BLaER1 treated with 17β-estradiol and CSF1 and Interleukin-3, amounts not matched to agents 10 nM and 100 nM (cell line): ENCODE results near the gene GYG2.
"Not testable (repeated sequence)": the region's sequence is repeated elsewhere in the genome, so short reads cannot be mapped to it uniquely, and the experiment has no call there.

Experiments used
- H3K27ac ChIP-seq, 11 experiments: shearing (Covaris generic); formaldehyde crosslinking; 2 replicates each; pipeline ENCODE4 v1.8.1; 2022
- H3K27me3 ChIP-seq, 11 experiments: shearing (Covaris generic); formaldehyde crosslinking; 2 replicates each; pipeline ENCODE4 v1.8.1; 2022
- H3K36me3 ChIP-seq, 11 experiments: shearing (Covaris generic); formaldehyde crosslinking; 2 replicates each; pipeline ENCODE4 v1.8.1; 2022
- H3K4me1 ChIP-seq, 10 experiments: shearing (Covaris generic); formaldehyde crosslinking; 2 replicates each; pipeline ENCODE4 v1.8.1; 2022
- H3K4me2 ChIP-seq, 11 experiments: shearing (Covaris generic); formaldehyde crosslinking; 2 replicates each; pipeline ENCODE4 v1.8.1; 2022
- H3K4me3 ChIP-seq, 10 experiments: shearing (Covaris generic); formaldehyde crosslinking; 2 replicates each; pipeline ENCODE4 v1.8.1; 2022
- H3K9ac ChIP-seq, 11 experiments: shearing (Covaris generic); formaldehyde crosslinking; 2 replicates each; pipeline ENCODE4 v1.8.1; 2022
- H3K9me3 ChIP-seq, 11 experiments: shearing (Covaris generic); formaldehyde crosslinking; replicated peaks in 1 of 11; 2 replicates each; pipeline ENCODE4 v1.8.1; 2022
- H4K20me1 ChIP-seq, 11 experiments: shearing (Covaris generic); formaldehyde crosslinking; 2 replicates each; pipeline ENCODE4 v1.8.1; 2022
- Cebpa-rat ChIP-seq, 11 experiments: shearing (Covaris generic); IDR thresholded peaks; 2 replicates each; pipeline ENCODE4 v1.8.1; 2022

Gene GYG2

DNA sequence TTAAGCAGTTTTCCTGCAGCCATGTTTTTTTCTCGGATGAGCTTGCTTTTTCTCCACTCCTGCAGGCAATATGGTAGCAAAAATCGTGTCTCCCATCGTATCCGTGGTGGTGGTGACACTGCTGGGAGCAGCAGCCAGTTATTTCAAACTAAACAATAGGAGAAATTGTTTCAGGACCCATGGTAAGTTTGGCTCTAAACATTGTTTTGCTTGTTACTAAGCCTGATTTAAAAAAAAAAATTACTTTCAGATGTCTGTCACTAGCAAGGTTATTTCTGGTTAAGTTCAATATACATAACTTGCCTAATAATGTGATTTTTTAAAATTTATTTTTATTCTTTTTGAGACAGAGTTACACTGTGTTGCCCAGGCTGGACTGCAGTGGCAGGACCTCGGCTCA is 17.5 kb upstream of the GYG2 start:
- no peak overlapping the region for H3K9ac ChIP-seq
- H3K27ac ChIP-seq = no peak overlapping the region
- no peaks in the 10 kb centered on the region for H3K27me3 ChIP-seq
- H3K4me1 ChIP-seq = peaks cover 0 to 18% (median 9%) of the 10 kb centered on the region in 10 experiments; a peak in 15 of 20 replicates
- no peaks in the 10 kb centered on the region for H3K36me3 ChIP-seq
- H3K4me3 ChIP-seq = no peak overlapping the region
- H3K4me2 ChIP-seq = peak overlapping the region in 8 of 11 experiments; percentile 8 to 56 (median 51); a peak in 14 of 22 replicates
- TF ChIP-seq Cebpa-rat (IDR thresholded peaks at IDR 0.05) = no peak
- no peaks in the 10 kb centered on the region for H4K20me1 ChIP-seq
- peaks cover 0 to 8% (median 0%) of the 10 kb centered on the region in 11 experiments; a peak in 3 of 22 replicates for H3K9me3 ChIP-seq

DNA sequence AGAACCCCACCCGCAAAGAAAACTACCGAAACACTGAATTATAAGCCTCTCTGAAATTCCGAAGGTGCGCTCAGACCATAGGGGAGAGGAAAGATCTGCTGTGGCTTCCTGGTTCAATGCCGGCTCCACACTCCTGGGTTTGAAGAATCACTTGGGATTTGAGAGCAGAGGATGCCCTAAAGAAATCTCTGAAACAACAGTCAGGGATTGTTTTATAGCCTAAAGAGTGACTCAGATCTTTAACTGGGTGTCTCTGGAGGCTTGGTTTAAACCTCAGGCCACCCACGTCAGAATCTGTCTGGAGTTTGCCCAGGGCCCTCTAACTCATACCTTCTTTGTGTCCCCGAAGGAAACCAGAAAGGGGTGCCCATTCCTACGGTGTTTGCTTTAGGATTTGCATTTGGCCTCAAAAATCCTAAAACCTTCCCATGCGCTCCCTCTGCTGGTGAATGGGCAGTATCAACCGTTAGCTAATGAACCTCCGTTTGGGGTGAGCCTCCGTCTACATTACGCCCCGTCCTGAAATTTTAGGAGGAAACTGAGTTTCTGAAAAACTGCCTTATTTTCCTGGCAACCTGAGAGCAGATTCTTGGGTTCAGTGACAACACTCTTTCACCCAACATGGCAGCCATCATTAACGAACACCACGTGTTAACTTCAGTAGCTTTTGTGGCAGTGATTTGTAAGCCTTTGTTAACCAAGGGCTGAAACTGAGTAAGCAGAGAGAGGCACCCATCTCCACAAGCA is 16.4 kb upstream of the GYG2 start:
- H4K20me1 ChIP-seq, H3K27me3 ChIP-seq, H3K9me3 ChIP-seq, H3K36me3 ChIP-seq: not testable (repeated sequence)
- Histone ChIP-seq H3K4me3 (peak overlapping the region in 2 of 10 experiments; percentile 24 to 28; a peak in 2 of 20 replicates), H3K9ac (peak overlapping the region in 10 of 11 experiments; percentile 1 to 59 (median 28); a peak in 10 of 22 replicates), H3K4me2 (peak overlapping the region; percentile 8 to 90 (median 53)), H3K27ac (peak overlapping the region in 8 of 11 experiments; percentile 5 to 56 (median 40); a peak in 13 of 22 replicates), H3K4me1 (peaks cover 0 to 21% (median 12%) of the 10 kb centered on the region in 10 experiments; a peak in 15 of 20 replicates)

DNA sequence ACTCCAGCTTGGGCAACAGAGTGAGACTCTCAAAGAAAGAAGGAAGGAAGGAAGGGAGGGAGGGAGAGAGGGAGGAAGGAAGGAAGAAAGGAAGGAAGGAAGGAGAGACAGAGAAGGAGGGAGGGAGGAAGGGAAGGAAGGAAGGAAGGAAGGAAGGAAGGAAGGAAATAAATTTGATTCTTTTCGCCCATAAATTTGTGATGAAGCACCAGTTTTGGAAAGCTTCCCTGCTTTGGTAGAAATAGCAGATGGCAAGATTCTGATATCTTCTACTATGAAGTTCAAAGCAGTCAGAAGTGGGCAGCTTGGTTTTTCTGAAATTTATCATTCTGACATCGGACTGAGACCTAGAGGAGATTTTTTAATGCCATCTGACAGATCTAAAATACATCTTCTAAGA is 11.7 kb upstream of the GYG2 start:
- Histone ChIP-seq H3K9ac (no peak overlapping the region), H3K4me1 (peaks cover 0 to 16% (median 6%) of the 10 kb centered on the region in 10 experiments; a peak in 13 of 20 replicates), H3K9me3 (no peaks in the 10 kb centered on the region), H4K20me1 (no peaks in the 10 kb centered on the region), H3K4me3 (no peak overlapping the region), H3K27ac (no peak overlapping the region), H3K4me2 (peak overlapping the region in 2 of 11 experiments; percentile 19 to 32; a peak in 3 of 22 replicates), H3K27me3 (no peaks in the 10 kb centered on the region), H3K36me3 (no peaks in the 10 kb centered on the region)
- no peak for TF ChIP-seq Cebpa-rat (IDR thresholded peaks at IDR 0.05)

DNA sequence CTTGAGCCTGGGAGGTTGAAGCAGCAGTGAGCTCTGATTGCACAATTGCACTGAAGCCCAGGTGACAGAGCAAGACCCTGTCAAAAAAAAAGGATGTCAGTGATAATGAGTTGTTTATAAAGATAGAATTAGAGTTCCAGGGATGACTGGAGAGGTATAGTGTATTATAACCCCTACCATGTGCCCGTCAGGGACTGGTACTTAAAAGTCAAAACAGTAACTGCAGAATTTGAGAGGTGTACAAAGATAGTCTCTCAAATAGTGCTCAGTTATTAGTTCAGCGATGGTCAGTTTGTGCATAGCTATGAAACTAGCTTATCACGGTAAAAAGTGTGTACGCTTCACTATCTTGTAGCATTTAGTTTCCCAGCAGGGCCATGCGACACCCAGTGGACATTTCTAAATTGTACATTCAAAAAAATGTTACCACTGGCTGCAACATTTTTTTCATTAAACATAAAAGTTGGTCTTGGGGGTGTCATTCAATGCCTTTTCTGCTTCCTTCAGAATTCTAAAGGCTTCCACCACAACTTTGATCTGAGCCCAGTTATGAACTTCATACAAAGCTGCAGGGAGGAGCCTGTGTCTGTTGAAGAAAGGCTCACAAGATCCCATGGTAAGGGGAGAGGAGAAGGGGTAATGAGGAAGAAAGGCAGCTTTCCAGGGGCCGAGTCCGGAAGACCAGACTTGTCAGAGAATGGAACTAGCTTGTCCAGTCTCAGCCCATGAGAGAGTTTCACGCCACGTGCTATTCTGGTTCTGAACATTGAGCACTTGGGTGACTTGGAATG is 9.2 kb upstream of the GYG2 start:
- no peaks in the 10 kb centered on the region for H3K27me3 ChIP-seq
- H3K36me3 ChIP-seq = no peaks in the 10 kb centered on the region
- no peak for TF ChIP-seq Cebpa-rat (IDR thresholded peaks at IDR 0.05)
- H3K27ac ChIP-seq = no peak overlapping the region
- no peak overlapping the region for H3K4me2 ChIP-seq
- no peak overlapping the region for H3K4me3 ChIP-seq
- no peak overlapping the region for H3K9ac ChIP-seq
- H3K4me1 ChIP-seq = peaks cover 0 to 9% (median 2%) of the 10 kb centered on the region in 10 experiments; a peak in 7 of 20 replicates
- H3K9me3 ChIP-seq = no peaks in the 10 kb centered on the region
- no peaks in the 10 kb centered on the region for H4K20me1 ChIP-seq

DNA sequence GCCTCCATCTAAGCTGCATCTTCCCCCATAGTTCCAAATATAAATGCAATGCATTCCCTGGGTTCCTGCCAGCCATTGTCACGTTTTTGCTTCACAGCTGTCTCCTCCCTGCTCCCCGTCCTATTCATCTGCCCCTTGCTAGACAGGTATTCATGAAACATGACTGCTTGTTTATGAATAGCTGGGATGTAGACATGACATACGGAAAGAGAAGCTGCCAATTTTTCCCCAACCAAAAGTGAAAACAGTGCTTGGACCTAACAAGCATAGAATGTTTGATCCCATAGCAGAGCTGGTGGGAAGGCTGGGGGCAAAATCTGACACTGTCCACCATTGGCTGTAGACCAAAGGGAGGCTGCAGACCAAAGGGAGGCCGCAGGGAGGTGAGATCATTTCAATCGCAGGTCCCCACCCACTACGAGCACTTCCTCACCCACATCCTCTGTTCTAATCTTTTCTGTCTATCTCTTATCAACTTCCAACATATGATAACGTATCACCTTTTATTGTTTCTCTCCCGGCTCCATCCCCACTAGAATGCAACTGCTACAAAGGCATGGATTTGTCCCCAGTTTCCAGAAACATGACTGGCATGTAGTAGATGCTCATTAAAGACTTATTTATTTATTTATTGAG is 8.5 kb upstream of the GYG2 start:
- Histone ChIP-seq H3K4me1 (peaks cover 0 to 9% (median 2%) of the 10 kb centered on the region in 10 experiments; a peak in 7 of 20 replicates), H4K20me1 (no peaks in the 10 kb centered on the region), H3K36me3 (no peaks in the 10 kb centered on the region), H3K4me2 (no peak overlapping the region), H3K27me3 (no peaks in the 10 kb centered on the region), H3K9ac (no peak overlapping the region), H3K27ac (no peak overlapping the region), H3K9me3 (no peaks in the 10 kb centered on the region), H3K4me3 (no peak overlapping the region)
- no peak for TF ChIP-seq Cebpa-rat (IDR thresholded peaks at IDR 0.05)

DNA sequence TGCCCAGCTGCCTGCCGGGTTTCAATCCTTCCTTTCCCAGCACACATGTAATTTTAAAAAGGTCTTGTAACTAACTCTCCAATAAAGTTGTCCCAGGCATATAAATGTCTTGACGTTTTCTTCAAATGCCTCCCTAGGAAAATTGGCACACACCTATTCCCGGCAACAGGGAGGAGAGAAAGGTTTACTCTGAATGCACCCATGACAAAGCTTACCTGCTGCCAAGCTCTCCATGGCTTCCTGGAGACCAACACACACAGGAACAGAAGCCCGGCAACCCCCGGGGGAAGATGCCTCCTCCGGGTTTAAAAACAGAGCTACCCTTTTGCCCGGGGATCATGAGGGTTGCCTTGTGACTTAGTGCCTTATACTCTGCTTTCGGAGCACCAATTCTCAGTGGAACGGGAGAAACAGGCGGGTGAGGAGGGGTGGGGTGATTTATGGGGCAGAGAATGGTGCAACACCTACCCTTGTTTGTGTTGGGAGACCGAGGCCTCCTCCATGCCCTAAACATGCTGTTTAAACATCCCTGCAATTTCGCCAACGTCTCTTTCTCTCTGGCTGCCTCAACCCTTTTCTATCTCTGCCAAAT is 4.8 kb upstream of the GYG2 start:
- H3K9ac ChIP-seq = no peak overlapping the region
- no peak for TF ChIP-seq Cebpa-rat (IDR thresholded peaks at IDR 0.05)

DNA sequence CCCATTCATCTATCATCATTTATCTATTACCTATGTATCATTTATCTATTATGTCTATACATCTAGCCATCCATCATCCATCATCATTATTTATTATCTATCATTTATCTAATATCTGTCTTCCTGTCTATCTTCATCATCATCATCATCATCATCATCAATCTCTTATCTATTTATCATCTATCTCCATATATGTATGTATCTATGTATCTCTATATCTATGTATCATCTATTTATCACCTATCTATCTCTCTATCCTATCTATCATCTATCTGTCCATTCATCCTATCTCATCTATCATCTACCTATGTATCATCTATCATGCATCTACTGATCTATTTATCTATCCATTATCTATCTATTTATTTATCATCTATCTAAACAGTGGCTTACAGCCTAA is 3.8 kb upstream of the GYG2 start:
- Histone ChIP-seq H3K4me3 (no peak overlapping the region), H3K4me2 (no peak overlapping the region), H3K4me1 (peaks cover 0 to 6% (median 0%) of the 10 kb centered on the region in 10 experiments; a peak in 5 of 20 replicates), H3K9me3 (0 out of 22 replicates have a peak, but pooled peaks cover 0 to 4% (median 0%) of the 10 kb centered on the region in 11 experiments), H3K27me3 (no peaks in the 10 kb centered on the region), H4K20me1 (no peaks in the 10 kb centered on the region), H3K9ac (no peak overlapping the region), H3K36me3 (no peaks in the 10 kb centered on the region), H3K27ac (no peak overlapping the region)
- TF ChIP-seq Cebpa-rat (IDR thresholded peaks at IDR 0.05) = no peak

More for the DNA sequence above, 4.8 kb upstream of the GYG2 start:
- H3K27ac ChIP-seq = no peak overlapping the region
- 0 out of 22 replicates have a peak, but pooled peaks cover 0 to 4% (median 0%) of the 10 kb centered on the region in 11 experiments for H3K9me3 ChIP-seq
- H3K27me3 ChIP-seq = no peaks in the 10 kb centered on the region
- peaks cover 0 to 3% (median 0%) of the 10 kb centered on the region in 10 experiments; a peak in 2 of 20 replicates for H3K4me1 ChIP-seq
- H4K20me1 ChIP-seq = no peaks in the 10 kb centered on the region
- H3K4me3 ChIP-seq = no peak overlapping the region
- no peak overlapping the region for H3K4me2 ChIP-seq
- no peaks in the 10 kb centered on the region for H3K36me3 ChIP-seq

DNA sequence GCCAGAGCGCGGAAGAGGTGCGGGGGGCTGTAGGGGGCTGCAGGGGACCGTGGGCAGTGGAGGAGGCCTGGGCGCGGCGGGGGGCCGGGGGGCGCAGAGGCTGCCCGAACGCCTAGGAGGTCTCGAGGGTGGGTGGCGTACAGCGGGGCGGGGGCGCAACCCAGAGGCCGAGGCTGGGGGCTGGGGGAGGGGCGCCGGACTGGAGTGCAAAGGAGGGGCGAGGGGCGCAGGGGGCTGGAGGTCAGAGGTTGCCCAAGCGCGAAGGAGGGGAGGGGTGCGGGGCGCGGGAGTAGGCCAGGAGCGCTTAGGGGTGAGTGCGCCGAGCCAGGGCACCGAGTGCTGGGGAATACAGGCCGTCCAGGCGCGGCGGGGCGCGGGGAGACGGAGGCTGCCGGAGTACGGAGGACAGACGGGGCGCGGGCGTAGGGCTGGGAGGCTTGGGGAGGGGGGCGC is 255 bp downstream of the GYG2 start:
- peak overlapping the region; percentile 48 to 66 (median 57) for H3K4me2 ChIP-seq
- peak overlapping the region; percentile 43 to 69 (median 56) for H3K4me3 ChIP-seq

More for the DNA sequence above, 255 bp downstream of the GYG2 start:
- H3K9me3 ChIP-seq = peaks cover 0 to 4% (median 0%) of the 10 kb centered on the region in 11 experiments; a peak in 2 of 22 replicates
- H3K27me3 ChIP-seq = no peaks in the 10 kb centered on the region
- no peak for TF ChIP-seq Cebpa-rat (IDR thresholded peaks at IDR 0.05)
- H3K36me3 ChIP-seq = no peaks in the 10 kb centered on the region; a peak in 1 of 22 replicates
- H3K9ac ChIP-seq = peak overlapping the region in 10 of 11 experiments; percentile 2 to 62 (median 56); a peak in 16 of 22 replicates
- peak overlapping the region in 2 of 11 experiments; percentile 22 to 32; a peak in 2 of 22 replicates for H3K27ac ChIP-seq
- H4K20me1 ChIP-seq = no peaks in the 10 kb centered on the region
- H3K4me1 ChIP-seq = peaks cover 0 to 7% (median 0%) of the 10 kb centered on the region in 10 experiments; a peak in 5 of 20 replicates
